Measurements from ENCODE around the gene MARCHF3.

MARCHF3 gene

DNA sequence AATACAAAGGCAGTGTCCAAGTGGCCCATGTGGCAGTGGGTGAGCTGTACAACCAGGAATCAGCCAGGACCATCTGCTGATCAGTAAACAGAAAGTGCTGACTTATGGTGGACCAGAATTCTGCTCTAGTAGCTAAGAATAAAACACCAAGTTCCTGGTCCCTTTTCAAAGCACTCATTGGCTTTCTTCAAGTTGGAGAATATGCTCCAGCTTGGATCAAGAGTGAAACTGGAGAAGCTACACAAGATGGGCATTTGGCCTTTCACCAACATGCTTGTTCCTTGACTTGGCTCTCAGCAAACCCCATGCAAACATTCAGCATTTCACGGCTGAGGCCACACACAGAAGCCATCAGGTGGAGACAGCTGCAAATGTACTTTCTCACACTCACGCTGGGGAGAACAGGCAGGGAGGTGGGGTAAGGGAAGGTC, 32.1 kb downstream of the MARCHF3 start:
- no peak for DNase-seq (ENCODE audit: low read depth)
- H3K4me3 ChIP-seq (ENCODE audit: low read length), result no peak overlapping the region

GRCh38 chr5:126995689-126996088, 34.7 kb downstream of the MARCHF3 start:
- H3K4me3 ChIP-seq (ENCODE audit: low read length), result no peak overlapping the region
- TF ChIP-seq, protein P1, sequence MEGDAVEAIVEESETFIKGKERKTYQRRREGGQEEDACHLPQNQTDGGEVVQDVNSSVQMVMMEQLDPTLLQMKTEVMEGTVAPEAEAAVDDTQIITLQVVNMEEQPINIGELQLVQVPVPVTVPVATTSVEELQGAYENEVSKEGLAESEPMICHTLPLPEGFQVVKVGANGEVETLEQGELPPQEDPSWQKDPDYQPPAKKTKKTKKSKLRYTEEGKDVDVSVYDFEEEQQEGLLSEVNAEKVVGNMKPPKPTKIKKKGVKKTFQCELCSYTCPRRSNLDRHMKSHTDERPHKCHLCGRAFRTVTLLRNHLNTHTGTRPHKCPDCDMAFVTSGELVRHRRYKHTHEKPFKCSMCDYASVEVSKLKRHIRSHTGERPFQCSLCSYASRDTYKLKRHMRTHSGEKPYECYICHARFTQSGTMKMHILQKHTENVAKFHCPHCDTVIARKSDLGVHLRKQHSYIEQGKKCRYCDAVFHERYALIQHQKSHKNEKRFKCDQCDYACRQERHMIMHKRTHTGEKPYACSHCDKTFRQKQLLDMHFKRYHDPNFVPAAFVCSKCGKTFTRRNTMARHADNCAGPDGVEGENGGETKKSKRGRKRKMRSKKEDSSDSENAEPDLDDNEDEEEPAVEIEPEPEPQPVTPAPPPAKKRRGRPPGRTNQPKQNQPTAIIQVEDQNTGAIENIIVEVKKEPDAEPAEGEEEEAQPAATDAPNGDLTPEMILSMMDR (conservative IDR thresholded peaks at IDR 0.05; ENCODE audit: low read depth, low read length), result no peak
- no peak for DNase-seq (ENCODE audit: low read depth)

More for the DNA sequence above, 32.1 kb downstream of the MARCHF3 start:
- TF ChIP-seq, protein P1 (conservative IDR thresholded peaks at IDR 0.05; ENCODE audit: low read depth, low read length), result no peak

DNA sequence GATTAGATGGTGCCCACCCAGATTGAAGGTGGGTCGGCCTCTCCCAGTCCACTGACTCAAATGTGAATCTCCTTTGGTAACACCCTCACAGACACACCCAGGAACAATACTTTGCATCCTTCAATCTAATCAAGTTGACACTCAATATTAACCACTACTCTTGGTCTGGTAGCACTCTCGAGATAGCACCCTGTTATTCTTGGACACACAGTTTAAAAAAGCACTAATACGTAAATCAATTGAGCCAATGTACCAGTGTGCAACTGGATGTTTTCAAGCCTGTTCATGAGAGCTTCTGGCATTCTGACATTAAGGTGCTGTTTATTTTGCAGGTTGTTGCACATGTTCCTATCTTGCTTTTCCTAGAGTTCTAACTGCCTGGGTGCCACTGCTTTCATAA, 35.3 kb downstream of the MARCHF3 start:
- TF ChIP-seq, protein P1 (conservative IDR thresholded peaks at IDR 0.05; ENCODE audit: low read depth, low read length), result no peak
- no peak for DNase-seq (ENCODE audit: low read depth)
- no peak overlapping the region for H3K4me3 ChIP-seq (ENCODE audit: low read length)

- no peak for DNase-seq (ENCODE audit: low read depth)
- no peak overlapping the region for H3K4me3 ChIP-seq (ENCODE audit: low read length)
- TF ChIP-seq, protein P1 (conservative IDR thresholded peaks at IDR 0.05; ENCODE audit: low read depth, low read length), result no peak
Observed at GRCh38 chr5:126994485-126994884, 35.9 kb downstream of the MARCHF3 start.

DNA sequence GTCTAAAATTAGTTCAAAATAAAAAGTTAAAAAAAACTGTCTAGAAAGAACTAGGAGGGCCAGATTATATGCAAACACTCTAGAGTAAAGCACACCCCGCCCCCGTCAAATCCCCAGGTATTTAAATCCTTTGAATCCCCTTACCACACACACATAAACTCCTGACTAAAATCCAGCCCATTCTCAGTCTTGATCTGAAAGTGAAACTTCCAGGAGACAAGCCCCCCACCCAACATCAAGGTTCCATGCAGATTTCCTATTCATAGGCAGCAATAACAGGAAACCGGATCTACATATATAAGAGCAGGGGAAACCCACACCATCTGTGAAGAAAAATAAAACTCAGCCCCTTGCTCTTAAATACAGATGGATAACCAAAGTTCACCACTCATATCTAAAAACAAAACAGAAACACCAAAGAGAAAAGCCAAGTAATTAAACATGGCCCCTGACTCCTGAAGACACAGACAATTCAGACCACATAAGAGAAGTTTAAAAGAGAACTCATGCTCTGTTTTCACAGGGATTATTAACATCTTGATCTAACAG, 42.3 kb downstream of the MARCHF3 start:
- TF ChIP-seq, protein P1 (conservative IDR thresholded peaks at IDR 0.05; ENCODE audit: low read depth, low read length), result no peak
- no peak overlapping the region for H3K4me3 ChIP-seq (ENCODE audit: low read length)
- no peak for DNase-seq (ENCODE audit: low read depth)

DNA sequence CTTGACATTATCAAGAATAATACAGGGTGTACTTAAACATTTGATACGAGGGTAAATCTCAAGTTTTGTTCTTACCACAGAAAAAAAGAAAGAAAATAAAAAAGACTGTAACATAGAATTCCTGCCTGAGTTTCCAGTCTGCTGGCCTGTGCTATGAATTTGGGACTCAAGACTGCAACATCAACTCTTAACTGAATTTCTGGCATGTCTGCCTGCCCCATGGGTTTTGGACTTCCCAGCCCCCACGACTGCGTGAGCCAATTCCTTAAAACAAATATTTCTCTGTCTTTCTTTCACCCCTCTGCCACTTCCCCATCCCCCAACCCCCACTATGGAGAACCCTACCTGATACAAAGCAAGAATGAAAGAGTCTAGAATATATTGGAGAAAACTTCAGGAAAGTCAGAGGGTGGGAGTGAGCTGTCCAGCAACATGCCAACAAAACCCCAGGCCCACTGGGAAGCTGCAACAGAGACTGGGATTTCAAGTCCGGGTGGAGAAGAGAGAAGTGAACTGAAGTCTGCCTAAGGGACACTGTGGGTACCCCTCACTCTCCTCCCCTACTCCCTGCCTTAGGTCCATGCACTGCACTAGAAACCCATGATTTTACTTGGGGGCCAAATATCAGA, 43.0 kb downstream of the MARCHF3 start:
- no peak overlapping the region for H3K4me3 ChIP-seq (ENCODE audit: low read length)
- DNase-seq (ENCODE audit: low read depth), result no peak
- TF ChIP-seq, protein P1 (conservative IDR thresholded peaks at IDR 0.05; ENCODE audit: low read depth, low read length), result no peak

- H3K4me3 ChIP-seq (ENCODE audit: low read length), result no peak overlapping the region
- DNase-seq (ENCODE audit: low read depth), result no peak
- TF ChIP-seq, protein P1 (conservative IDR thresholded peaks at IDR 0.05; ENCODE audit: low read depth, low read length), result no peak
Observed at GRCh38 chr5:126984632-126985031, 45.7 kb downstream of the MARCHF3 start.
